HCT116 (cell line): Measurements from ENCODE around the gene RFX8. TPM values are rescaled to one million over a fixed set of nuclear protein-coding genes. Genes with fewer than 3 reads are reported as not detected.

ENCODE experiments used
- ATAC-seq: fragments of 200-7000 bp; cut with Tn5 transposase; 2 replicates; pipeline ENCODE4 v1.9.1; 2020; ENCODE audit warnings: mild to moderate bottlenecking, moderate library complexity
- BruUV-seq: library from RNA; stranded (reverse); fragments of 400-500 nt; replicated peaks from 2 replicates; lab custom pipeline; 2021; lab: Mats Ljungman, UMichigan
- CTCF ChIA-PET: fragments of 300-600 bp; sonication (Branson Sonifier 250); formaldehyde crosslinking; loops from one replicate; lab custom pipeline; 2021; ENCODE audit warnings: antibody characterized with exemption; lab: Charles Lee
- POLR2A ChIA-PET: fragments of 300-600, 350-600 bp; sonication (Branson Sonifier 250); formaldehyde crosslinking; loops from one replicate; lab custom pipeline; 2021; ENCODE audit warnings: antibody characterized with exemption; lab: Charles Lee
- RAD21 ChIA-PET, 2 experiments: fragments of 300-600 bp; sonication (Branson Sonifier 250); formaldehyde crosslinking; loops; one replicate each; lab custom pipeline; 2023; ENCODE audit warnings: low total read pairs in 2 of 2; ENCODE audit not compliant: uncharacterized antibody in 2 of 2, unreplicated experiment in 2 of 2, low non-redundant PET in 1 of 2; lab: Charles Lee
- DNase-seq: peaks from one replicate; pipeline ENCODE4 v3.0.0-alpha.2; 2010; ENCODE audit warnings: low read depth, low spot score
- H2AFZ ChIP-seq: fragments of 200-600 bp; shearing (Covaris generic), sonication (generic); 2 replicates; pipeline ENCODE4 v1.6.1; 2017; ENCODE audit warnings: low read depth, mixed run types, mixed read lengths, antibody characterized with exemption, low read length; ENCODE audit not compliant: poor library complexity, severe bottlenecking
- H3K27ac ChIP-seq: 2 replicates; pipeline ENCODE4 v1.5.1; 2012; ENCODE audit warnings: low read depth, low read length
- H3K27me3 ChIP-seq: fragments of 200-600 bp; sonication (generic); 2 replicates; pipeline ENCODE4 v1.6.1; 2016; ENCODE audit warnings: mixed run types, low read length, mixed read lengths; ENCODE audit not compliant: insufficient read depth
- H3K36me3 ChIP-seq, 2 experiments: fragments of 200-500 bp in 1 of 2; fragments of 200-600 bp in 1 of 2; sonication (Bioruptor generic) in 1 of 2; sonication (generic) in 1 of 2; 2 replicates each; pipeline versions ENCODE4 v1.5.1 to v1.6.1; 2014 to 2016; ENCODE audit warnings: low read length in 2 of 2, inconsistent platforms in 1 of 2, mixed read lengths in 1 of 2, mixed run types in 1 of 2; ENCODE audit not compliant: insufficient read depth in 2 of 2, control insufficient read depth in 1 of 2
- H3K4me1 ChIP-seq, 2 experiments: fragments of 200-600 bp in 1 of 2; sonication (generic) in 1 of 2; 2 replicates each; pipeline versions ENCODE4 v1.5.1 to v1.6.1; 2012 to 2017; ENCODE audit warnings: low read length in 2 of 2, inconsistent platforms in 1 of 2, mild to moderate bottlenecking in 1 of 2, mixed read lengths in 1 of 2, mixed run types in 1 of 2, moderate library complexity in 1 of 2; ENCODE audit not compliant: insufficient read depth in 2 of 2, control insufficient read depth in 1 of 2
- H3K4me2 ChIP-seq: fragments of 200-600 bp; sonication (generic); 2 replicates; pipeline ENCODE4 v1.6.1; 2017; ENCODE audit warnings: mixed run types, low read length, mixed read lengths
- H3K4me3 ChIP-seq, 2 experiments: fragments of 200-600 bp in 1 of 2; sonication (generic) in 1 of 2; replicated peaks in 1 of 2; 2 replicates each; pipeline ENCODE4 v1.5.1; 2011 to 2016; ENCODE audit warnings: low read length in 2 of 2, control low read depth in 1 of 2, low read depth in 1 of 2, mild to moderate bottlenecking in 1 of 2, mixed read lengths in 1 of 2, mixed run types in 1 of 2
- H3K79me2 ChIP-seq: fragments of 200-600 bp; sonication (generic); 2 replicates; pipeline ENCODE4 v1.6.1; 2017; ENCODE audit warnings: mild to moderate bottlenecking, mixed run types, low read length, moderate library complexity, mixed read lengths; ENCODE audit not compliant: insufficient read depth
- H3K9ac ChIP-seq: fragments of 200-600 bp; sonication (generic); 2 replicates; pipeline ENCODE4 v1.6.1; 2016; ENCODE audit warnings: low read length, mixed read lengths
- H3K9me2 ChIP-seq: fragments of 200-600 bp; sonication (generic), shearing (Covaris generic); 2 replicates; pipeline ENCODE4 v1.6.1; 2017; ENCODE audit warnings: mixed run types, mild to moderate bottlenecking, moderate library complexity; ENCODE audit not compliant: insufficient read depth
- H3K9me3 ChIP-seq, 2 experiments: fragments of 200-500 bp in 1 of 2; fragments of 200-600 bp in 1 of 2; sonication (Bioruptor generic) in 1 of 2; sonication (generic) in 1 of 2; 2 replicates each; pipeline ENCODE4 v1.6.1; 2014 to 2017; ENCODE audit warnings: low read length in 2 of 2, mixed read lengths in 2 of 2, inconsistent platforms in 1 of 2, low read depth in 1 of 2, mild to moderate bottlenecking in 1 of 2, mixed run types in 1 of 2, moderate library complexity in 1 of 2; ENCODE audit not compliant: control insufficient read depth in 1 of 2, insufficient read depth in 1 of 2
- H4K20me1 ChIP-seq: fragments of 200-600 bp; sonication (generic), shearing (Covaris generic); 2 replicates; pipeline ENCODE4 v1.6.1; 2017; ENCODE audit warnings: mixed run types, mild to moderate bottlenecking, moderate library complexity; ENCODE audit not compliant: insufficient read depth
- CEBPB ChIP-seq: IDR thresholded peaks from 2 replicates; pipeline ENCODE4 v1.6.1; 2012; ENCODE audit warnings: low read depth
- CTCF ChIP-seq, 3 experiments: fragments of 200-600 bp in 1 of 3; sonication (generic) in 1 of 3; IDR thresholded peaks in 2 of 3; conservative IDR thresholded peaks in 1 of 3; 2 replicates each; pipeline ENCODE4 v1.5.1; 2012 to 2017; ENCODE audit warnings: low read depth in 2 of 3, low read length in 2 of 3, antibody characterized with exemption in 1 of 3, borderline replicate concordance in 1 of 3, control low read depth in 1 of 3, mild to moderate bottlenecking in 1 of 3, mixed read lengths in 1 of 3, mixed run types in 1 of 3, moderate library complexity in 1 of 3; ENCODE audit not compliant: insufficient read depth in 1 of 3
- EZH2 ChIP-seq: fragments of 200-600 bp; sonication (generic); IDR thresholded peaks from 2 replicates; pipeline ENCODE4 v1.6.1; 2017; ENCODE audit warnings: antibody characterized with exemption, mixed run types
- REST ChIP-seq: IDR thresholded peaks from 2 replicates; pipeline ENCODE4 v1.6.1; 2012; ENCODE audit warnings: low read depth
- ZFX ChIP-seq: fragments of 450-650 bp; IDR thresholded peaks from 2 replicates; pipeline ENCODE4 v1.6.1; 2017
- intact Hi-C: fragments of 100-400 bp; cut with micrococcal nuclease; formaldehyde crosslinking; loops from 2 replicates; pipeline ENCODE4 v1.10.0; 2022
- total RNA-seq: library from RNA; stranded (reverse); gene quantifications from one replicate; pipeline ENCODE4 v1.2.1, GENCODE V29; 2021; ENCODE audit not compliant: unreplicated experiment
- TF ChIP-seq, protein P1 (sequence below): IDR thresholded peaks from 2 replicates; pipeline ENCODE4 v1.6.1; 2012
- TF ChIP-seq, protein P2 (sequence below): IDR thresholded peaks from 2 replicates; pipeline ENCODE4 v1.6.1; 2012

Gene RFX8
- total RNA-seq, 1 experiment from 2014 or later = not detected

- TF ChIP-seq, protein P1, sequence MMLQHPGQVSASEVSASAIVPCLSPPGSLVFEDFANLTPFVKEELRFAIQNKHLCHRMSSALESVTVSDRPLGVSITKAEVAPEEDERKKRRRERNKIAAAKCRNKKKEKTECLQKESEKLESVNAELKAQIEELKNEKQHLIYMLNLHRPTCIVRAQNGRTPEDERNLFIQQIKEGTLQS = no peak
These were observed 114.7 kb downstream of the RFX8 start (continued) for GRCh38 chr2:101360232-101360631.

DNA sequence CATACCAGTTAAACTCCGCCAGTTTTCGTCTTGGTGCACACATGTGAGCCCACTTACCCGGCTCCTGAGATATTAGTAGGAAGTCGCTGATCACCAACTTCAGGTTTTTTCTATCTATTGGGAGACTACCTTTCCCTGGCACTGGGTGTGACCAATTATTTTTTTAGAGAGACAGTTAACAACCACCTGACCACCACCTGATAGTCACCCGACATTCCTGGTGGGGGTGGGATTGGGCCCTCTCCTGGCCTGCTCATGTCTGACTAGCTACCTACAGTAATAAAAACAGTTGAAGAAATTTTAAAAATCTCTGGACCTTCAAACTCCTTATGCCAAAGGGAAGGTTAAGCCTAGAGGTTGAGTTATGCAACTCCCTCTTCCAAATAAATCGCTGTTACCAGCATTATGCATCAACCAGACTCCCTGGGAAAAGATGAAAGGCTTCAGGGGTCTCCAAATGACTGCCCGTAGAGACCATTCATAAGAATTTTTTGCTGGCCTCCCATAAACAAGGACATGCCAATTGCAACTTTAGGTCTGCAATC, 115.4 kb downstream of the RFX8 start:
- POLR2A ChIA-PET = no interaction called here
- H3K9ac ChIP-seq = no peak overlapping the region

More for the DNA sequence above, 115.4 kb downstream of the RFX8 start:
- CTCF ChIA-PET = interaction anchor here (0.7 kb wide), 1 partner anchor 50 kb away, joined by 3 read pairs; no protein-coding TSS in a partner anchor
- Histone ChIP-seq H3K9me2 (no peaks in the 10 kb centered on the region), H3K36me3 (no peaks in the 10 kb centered on the region), H3K27me3 (no peaks in the 10 kb centered on the region), H3K4me3 (peak overlapping the region in 1 of 2 experiments; percentile 15; a peak in 2 of 4 replicates), H3K9me3 (no peaks in the 10 kb centered on the region), H3K79me2 (no peaks in the 10 kb centered on the region), H2AFZ (peak overlapping the region; percentile 81), H3K4me2 (peak overlapping the region; percentile 68), H4K20me1 (no peaks in the 10 kb centered on the region), H3K27ac (no peak overlapping the region; the same call in 1 of the 2 replicates), H3K4me1 (peaks cover 51 to 66% of the 10 kb centered on the region in 2 experiments)
- no peak for ATAC-seq
- no TSS peak for BruUV-seq
- no peak for DNase-seq
- RAD21 ChIA-PET = no interaction called here
- TF ChIP-seq ZFX = no peak
- no peak for TF ChIP-seq CTCF (IDR thresholded peaks at IDR 0.05 in 2 of 3, conservative IDR thresholded peaks at IDR 0.05 in 1 of 3; ENCODE audit: borderline replicate concordance in 1 of 3, insufficient read depth in 1 of 3, low read depth in 2 of 3, low read length in 2 of 3)
- TF ChIP-seq, protein P2, sequence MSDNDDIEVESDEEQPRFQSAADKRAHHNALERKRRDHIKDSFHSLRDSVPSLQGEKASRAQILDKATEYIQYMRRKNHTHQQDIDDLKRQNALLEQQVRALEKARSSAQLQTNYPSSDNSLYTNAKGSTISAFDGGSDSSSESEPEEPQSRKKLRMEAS = no peak
- TF ChIP-seq, protein P1 = no peak
- no peak for TF ChIP-seq REST
- TF ChIP-seq CEBPB = no peak
- TF ChIP-seq EZH2 = no peak
- intact Hi-C loops = no loop called here
